ENCODE measurements around the gene PEX7.

- no peak for TF ChIP-seq POLR2A (IDR thresholded peaks at IDR 0.05)
- no peak for TF ChIP-seq CTCF (IDR thresholded peaks at IDR 0.05)
Measured at GRCh38 chr6:136869451-136869850, 47.1 kb downstream of the PEX7 start.

Measured in adrenal gland (tissue), 5 donors.